Fibroblast of villous mesenchyme (primary cell): ENCODE data around the gene GALNT16. TPM values are rescaled to one million over a fixed set of nuclear protein-coding genes. Genes with fewer than 3 reads are reported as not detected.
A peak's percentile ranks its signal among the peaks of the same experiment; 100 is the strongest.

ENCODE experiments used
- DNase-seq: peaks from one replicate; pipeline ENCODE4 v3.0.0-alpha.2; 2010; ENCODE audit warnings: low read depth
- H3K4me3 ChIP-seq: 2 replicates; pipeline ENCODE4 v1.5.1; 2011; ENCODE audit warnings: low read depth, mild to moderate bottlenecking, low read length
- CTCF ChIP-seq: IDR thresholded peaks from 2 replicates; pipeline ENCODE4 v1.5.1; 2012; ENCODE audit warnings: low read depth, mild to moderate bottlenecking, low read length; ENCODE audit not compliant: insufficient read depth
- total RNA-seq: library from RNA; depleted of rRNA; stranded (reverse); fragments of >200 nt; gene quantifications from 2 replicates; pipeline ENCODE4 v1.2.3, GENCODE V29; 2012

Gene GALNT16
- total RNA-seq, 1 donor: under 0.01 TPM

DNA sequence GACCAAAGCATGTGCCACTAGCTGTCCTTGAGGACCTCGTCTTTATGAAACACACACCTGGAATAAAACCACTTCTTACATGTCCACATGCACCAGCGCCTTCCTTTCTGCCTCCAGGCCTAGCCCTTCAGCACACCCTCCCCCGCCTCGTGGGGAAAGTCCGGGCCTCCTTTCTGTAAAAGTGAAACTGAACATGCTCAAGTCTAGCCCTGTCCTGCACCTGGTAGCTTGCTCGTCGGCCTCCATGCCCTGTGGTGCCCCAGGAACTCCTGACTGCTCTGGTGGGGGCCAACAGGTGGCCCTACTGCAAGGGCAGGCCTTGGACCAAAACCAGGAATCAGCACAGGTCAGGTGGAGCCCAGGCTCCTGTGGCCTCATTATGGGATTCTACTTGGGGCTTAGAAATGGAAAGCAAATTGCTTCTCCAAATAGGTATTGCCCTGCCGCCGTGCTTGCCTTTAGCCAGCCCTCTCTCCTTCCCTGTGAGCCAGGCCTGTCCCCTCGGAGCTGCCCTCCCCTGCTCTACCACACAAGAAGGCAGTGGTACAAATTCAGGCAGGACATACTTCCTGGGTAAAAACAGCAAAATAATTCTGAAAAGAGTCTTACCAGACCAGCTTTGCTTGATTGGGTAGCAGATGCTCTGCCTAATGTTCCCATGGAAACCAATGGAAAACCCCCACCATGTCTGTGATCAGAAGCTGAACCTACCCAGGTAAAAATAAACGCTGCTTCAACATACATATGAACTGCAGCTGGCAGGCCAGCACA is 94.6 kb downstream of the GALNT16 start:
- peak; percentile 19 for DNase-seq
- no peak overlapping the region for H3K4me3 ChIP-seq
- TF ChIP-seq CTCF: no peak

DNA sequence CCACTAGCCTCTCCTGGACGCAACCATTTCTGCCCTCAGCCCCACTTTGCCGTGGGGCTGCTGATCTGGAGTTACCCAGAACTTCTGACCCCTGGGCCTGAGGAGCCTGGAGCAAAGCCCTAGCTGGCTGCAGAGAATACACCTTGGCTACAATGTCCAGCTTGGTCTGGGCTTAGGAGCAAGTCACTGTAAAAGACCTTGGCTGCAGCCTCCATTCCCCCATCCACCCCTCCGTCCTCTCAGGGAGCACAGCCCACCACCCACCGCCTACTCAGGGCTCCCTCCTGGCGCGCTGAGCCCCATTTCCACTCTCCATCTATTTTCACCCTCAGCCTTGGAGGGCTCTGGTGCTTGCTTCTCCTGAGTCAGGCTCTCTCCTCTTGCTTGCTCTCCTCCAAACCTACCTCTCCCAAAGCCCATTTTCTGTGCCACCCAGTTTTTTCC is 95.2 kb downstream of the GALNT16 start:
- no peak for DNase-seq
- H3K4me3 ChIP-seq: no peak overlapping the region
- TF ChIP-seq CTCF: no peak

DNA sequence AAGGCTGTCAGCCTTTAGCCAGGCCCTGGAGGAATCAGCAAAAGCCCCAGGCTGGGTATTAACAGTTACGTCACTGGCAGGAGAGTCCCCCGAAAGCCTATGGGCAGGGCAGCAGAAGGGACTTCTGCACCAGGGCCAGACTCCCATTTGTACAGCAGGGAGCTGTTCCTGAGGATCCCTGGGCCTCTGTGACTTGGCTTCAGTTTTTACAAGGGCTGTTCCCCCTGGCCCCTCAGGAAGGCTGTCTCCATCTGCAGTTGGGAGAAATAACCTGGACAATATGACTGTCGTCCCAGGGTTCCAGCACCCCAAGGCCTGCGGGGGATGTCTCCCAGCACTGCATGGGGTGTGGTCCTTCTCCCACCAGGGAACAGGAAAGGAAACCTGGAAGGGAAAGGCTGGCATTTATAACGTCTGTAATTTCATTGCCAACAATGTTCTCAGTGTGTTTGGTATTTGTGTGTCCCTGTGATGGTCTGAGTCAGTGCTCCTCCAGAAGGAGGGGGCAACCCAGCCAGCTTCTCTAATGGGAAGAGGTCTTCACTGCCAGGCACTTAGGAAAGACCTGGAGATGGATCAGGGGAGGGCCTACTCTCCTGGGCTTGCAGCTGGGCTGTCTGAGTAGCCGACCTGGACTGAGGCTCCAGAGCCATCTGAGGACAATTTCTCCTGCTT is 95.8 kb downstream of the GALNT16 start:
- TF ChIP-seq CTCF: no peak
- no peak overlapping the region for H3K4me3 ChIP-seq
- DNase-seq: peak; percentile 4

GRCh38 chr14:69356903-69357543 is 97.1 kb downstream of the GALNT16 start:
- no peak for TF ChIP-seq CTCF
- DNase-seq: no peak
- H3K4me3 ChIP-seq: no peak overlapping the region

- DNase-seq: no peak
- no peak for TF ChIP-seq CTCF
Measured at GRCh38 chr14:69357544-69358200, 97.7 kb downstream of the GALNT16 start.

GRCh38 chr14:69358233-69358963 is 98.4 kb downstream of the GALNT16 start:
- no peak for TF ChIP-seq CTCF
- no peak for DNase-seq
- no peak overlapping the region for H3K4me3 ChIP-seq

More at GRCh38 chr14:69357544-69358200, 97.7 kb downstream of the GALNT16 start:
- H3K4me3 ChIP-seq: no peak overlapping the region
